ENCODE measurements around the gene MAP2.

MAP2 gene

GRCh38 chr2:209629597-209629996 lies 205.8 kb downstream of the MAP2 start:
- Mint-ChIP-seq H3K4me1 (no peaks in the 10 kb centered on the region), H3K27ac (no peak overlapping the region), H3K36me3 (no peaks in the 10 kb centered on the region), H3K9me3 (no peaks in the 10 kb centered on the region), H3K27me3 (no peaks in the 10 kb centered on the region), H3K4me3 (no peak overlapping the region)
- DNase-seq: no peak
- CTCF ChIA-PET: no interaction called here

DNA sequence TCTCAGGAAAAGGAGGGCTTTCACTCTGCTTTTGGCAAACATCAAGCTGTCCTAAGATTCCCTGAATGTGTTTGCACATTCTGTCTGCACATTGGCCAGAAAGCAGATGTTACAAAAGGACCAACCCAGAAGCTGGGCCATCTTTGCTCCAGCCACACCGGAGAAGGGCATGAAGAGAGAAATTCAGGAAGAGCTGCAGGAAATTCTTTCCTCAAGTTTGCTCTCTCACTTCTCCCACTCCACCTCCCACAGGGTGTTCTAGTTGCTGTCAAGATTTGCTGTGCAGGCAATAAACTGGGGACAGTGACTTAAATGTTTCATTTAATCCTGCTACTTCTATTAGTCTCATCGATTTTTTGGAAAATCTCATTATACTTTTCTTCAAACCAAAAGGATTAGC lies 210.1 kb downstream of the MAP2 start:
- Mint-ChIP-seq H3K27me3 (no peaks in the 10 kb centered on the region), H3K4me3 (no peak overlapping the region), H3K27ac (no peak overlapping the region), H3K36me3 (no peaks in the 10 kb centered on the region), H3K4me1 (no peaks in the 10 kb centered on the region), H3K9me3 (no peaks in the 10 kb centered on the region)
- DNase-seq: no peak
- CTCF ChIA-PET: no interaction called here

DNA sequence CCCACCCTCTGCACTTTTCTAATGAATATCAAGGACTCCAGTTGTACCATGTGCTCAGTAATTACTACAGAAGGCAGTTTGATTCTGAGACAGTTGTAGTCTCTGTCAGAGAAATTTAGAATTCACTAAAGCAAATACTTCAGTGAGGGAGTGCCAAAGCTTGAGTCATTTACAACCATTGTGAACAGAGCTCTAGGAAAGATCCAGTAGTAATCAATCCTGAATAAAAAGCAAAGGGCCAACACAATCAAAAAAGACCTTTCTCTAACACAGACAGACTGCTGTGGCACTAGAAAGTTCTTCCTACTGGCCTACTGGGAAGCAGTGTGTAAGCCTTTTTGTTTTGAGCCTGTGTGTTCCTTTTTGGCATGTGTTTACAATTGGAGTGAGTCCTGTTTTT lies 212.2 kb downstream of the MAP2 start:
- Mint-ChIP-seq H3K36me3 (no peaks in the 10 kb centered on the region), H3K4me3 (no peak overlapping the region), H3K27me3 (no peaks in the 10 kb centered on the region), H3K4me1 (no peaks in the 10 kb centered on the region), H3K9me3 (no peaks in the 10 kb centered on the region), H3K27ac (no peak overlapping the region)
- no peak for DNase-seq
- CTCF ChIA-PET: no interaction called here

GRCh38 chr2:209637293-209637692 lies 213.4 kb downstream of the MAP2 start:
- CTCF ChIA-PET: no interaction called here
- Mint-ChIP-seq H3K36me3 (no peaks in the 10 kb centered on the region), H3K4me1 (no peaks in the 10 kb centered on the region)

DNA sequence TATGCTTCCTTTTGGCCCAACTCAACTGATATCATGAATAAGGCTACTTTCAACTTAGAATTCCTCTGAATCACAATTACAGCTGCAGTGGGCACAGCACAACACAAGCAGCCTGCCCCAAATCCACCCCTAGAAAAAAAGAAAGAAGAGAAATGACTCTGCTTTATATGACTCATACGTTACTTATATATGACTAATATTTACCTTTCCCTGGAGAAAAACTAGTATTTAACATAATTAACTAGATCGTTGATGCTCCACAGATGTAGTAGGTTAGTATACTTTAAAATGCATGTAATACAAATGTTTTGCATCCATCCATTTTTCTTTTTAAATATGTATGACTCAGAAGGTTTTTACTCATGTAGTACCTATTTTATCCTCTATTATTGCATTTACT lies 214.5 kb downstream of the MAP2 start:
- Mint-ChIP-seq H3K36me3 (no peaks in the 10 kb centered on the region), H3K27ac (no peak overlapping the region), H3K27me3 (no peaks in the 10 kb centered on the region), H3K9me3 (no peaks in the 10 kb centered on the region), H3K4me1 (no peaks in the 10 kb centered on the region), H3K4me3 (no peak overlapping the region)
- DNase-seq: no peak
- CTCF ChIA-PET: no interaction called here

More at GRCh38 chr2:209637293-209637692, 213.4 kb downstream of the MAP2 start:
- no peaks in the 10 kb centered on the region for H3K27me3 Mint-ChIP-seq
- DNase-seq: no peak
- H3K27ac Mint-ChIP-seq: no peak overlapping the region
- no peak overlapping the region for H3K4me3 Mint-ChIP-seq
- no peaks in the 10 kb centered on the region for H3K9me3 Mint-ChIP-seq

- no peaks in the 10 kb centered on the region for H3K27me3 Mint-ChIP-seq
- H3K4me3 Mint-ChIP-seq: no peak overlapping the region
- H3K36me3 Mint-ChIP-seq: no peaks in the 10 kb centered on the region
- CTCF ChIA-PET: no interaction called here
- no peaks in the 10 kb centered on the region for H3K4me1 Mint-ChIP-seq
- H3K27ac Mint-ChIP-seq: no peak overlapping the region
- H3K9me3 Mint-ChIP-seq: no peaks in the 10 kb centered on the region
- no peak for DNase-seq
Observed at GRCh38 chr2:209640358-209640757, 216.5 kb downstream of the MAP2 start.

DNA sequence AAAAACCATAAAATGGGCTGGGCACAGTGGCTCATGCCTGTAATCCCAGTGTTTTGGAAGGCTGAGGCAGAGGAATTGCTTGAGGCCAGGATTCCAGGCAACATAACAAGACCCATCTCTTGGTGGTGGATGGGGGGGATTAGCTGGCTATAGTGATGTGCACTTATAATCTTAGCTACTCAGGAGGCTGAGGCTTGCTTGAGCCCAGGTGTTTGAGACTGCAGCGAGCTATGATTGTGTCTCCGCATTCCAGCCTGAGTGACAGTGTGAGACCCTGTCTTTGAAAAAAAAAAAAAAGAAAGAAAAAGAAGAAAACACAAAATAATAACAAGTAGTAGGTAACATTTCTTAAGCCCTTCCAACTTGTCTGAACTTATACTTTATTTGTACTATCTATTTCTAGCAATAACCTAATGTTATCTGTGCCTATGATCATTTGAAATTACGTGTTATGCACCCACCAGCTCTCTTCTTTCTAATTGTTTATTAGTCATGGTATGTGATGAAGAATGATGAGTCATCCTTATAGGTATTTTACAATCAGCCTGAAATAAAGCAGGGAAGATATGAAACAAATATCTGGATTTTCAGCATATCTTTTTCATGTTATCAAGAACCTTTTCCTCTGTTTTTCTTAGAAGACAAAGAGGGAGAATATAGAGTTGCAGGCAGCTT lies 218.4 kb downstream of the MAP2 start:
- Mint-ChIP-seq H3K27ac (no peak overlapping the region), H3K4me3 (no peak overlapping the region), H3K27me3 (no peaks in the 10 kb centered on the region), H3K4me1 (no peaks in the 10 kb centered on the region), H3K36me3 (no peaks in the 10 kb centered on the region), H3K9me3 (no peaks in the 10 kb centered on the region)
- CTCF ChIA-PET: no interaction called here
- DNase-seq: no peak

DNA sequence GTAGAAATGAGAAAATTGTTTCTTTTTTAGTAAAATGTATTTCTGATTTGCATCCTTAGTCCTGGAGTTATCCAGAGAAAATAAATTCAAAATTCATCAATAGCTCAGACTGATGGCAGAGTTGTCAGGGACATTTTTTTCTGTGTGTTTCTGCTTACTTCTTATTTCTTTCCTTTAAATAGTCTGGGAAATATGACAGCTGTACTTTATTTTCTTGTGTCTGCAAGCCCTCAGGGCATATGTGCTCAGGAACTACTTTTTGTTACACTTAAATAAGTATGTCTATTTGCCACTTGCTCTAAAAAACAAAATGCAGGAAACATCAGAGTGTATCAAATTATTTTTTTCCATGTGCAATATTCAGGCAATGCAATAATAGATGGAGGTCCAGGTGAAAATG lies 221.0 kb downstream of the MAP2 start:
- Mint-ChIP-seq H3K27ac (no peak overlapping the region), H3K4me1 (no peaks in the 10 kb centered on the region), H3K9me3 (no peaks in the 10 kb centered on the region), H3K36me3 (no peaks in the 10 kb centered on the region), H3K27me3 (no peaks in the 10 kb centered on the region), H3K4me3 (no peak overlapping the region)
- CTCF ChIA-PET: no interaction called here
- DNase-seq: no peak

DNA sequence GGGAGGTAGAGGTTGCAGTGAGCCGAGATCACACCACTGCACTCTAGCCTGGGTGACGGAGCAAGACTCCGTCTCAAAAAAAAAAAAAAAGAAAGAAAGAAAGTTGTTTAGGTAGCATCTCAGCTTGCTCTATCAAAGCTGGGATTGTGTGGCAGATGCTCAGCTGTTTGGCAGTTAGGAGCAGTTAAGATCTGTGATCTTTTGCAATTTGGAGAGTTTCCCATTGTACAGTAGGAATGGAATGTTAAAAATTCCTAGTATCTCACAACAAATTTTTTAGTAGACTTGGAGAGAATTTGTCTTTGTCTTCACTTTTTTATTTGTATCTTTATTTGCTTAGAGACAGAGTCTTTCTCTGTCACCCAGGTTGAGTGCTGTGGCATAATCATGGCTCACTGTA lies 224.9 kb downstream of the MAP2 start:
- no peak overlapping the region for H3K4me3 Mint-ChIP-seq
- H3K36me3 Mint-ChIP-seq: no peaks in the 10 kb centered on the region
- H3K27ac Mint-ChIP-seq: no peak overlapping the region
- CTCF ChIA-PET: no interaction called here
- no peaks in the 10 kb centered on the region for H3K4me1 Mint-ChIP-seq
- no peaks in the 10 kb centered on the region for H3K9me3 Mint-ChIP-seq
- no peaks in the 10 kb centered on the region for H3K27me3 Mint-ChIP-seq
- no peak for DNase-seq

DNA sequence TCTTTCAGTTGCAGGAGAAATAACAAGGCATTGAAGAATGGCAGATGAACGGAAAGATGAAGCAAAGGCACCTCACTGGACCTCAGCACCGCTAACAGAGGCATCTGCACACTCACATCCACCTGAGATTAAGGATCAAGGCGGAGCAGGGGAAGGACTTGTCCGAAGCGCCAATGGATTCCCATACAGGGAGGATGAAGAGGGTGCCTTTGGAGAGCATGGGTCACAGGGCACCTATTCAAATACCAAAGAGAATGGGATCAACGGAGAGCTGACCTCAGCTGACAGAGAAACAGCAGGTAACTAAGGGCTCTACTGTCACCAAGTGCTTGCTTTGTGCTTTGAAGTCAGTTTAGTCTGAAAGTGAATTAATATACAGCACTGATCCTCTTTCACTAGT lies 229.3 kb downstream of the MAP2 start:
- no peaks in the 10 kb centered on the region for H3K36me3 Mint-ChIP-seq
- no peaks in the 10 kb centered on the region for H3K4me1 Mint-ChIP-seq
- H3K9me3 Mint-ChIP-seq: no peaks in the 10 kb centered on the region
- no peak overlapping the region for H3K4me3 Mint-ChIP-seq
- CTCF ChIA-PET: no interaction called here
- DNase-seq: no peak
- H3K27me3 Mint-ChIP-seq: no peaks in the 10 kb centered on the region
- H3K27ac Mint-ChIP-seq: no peak overlapping the region

DNA sequence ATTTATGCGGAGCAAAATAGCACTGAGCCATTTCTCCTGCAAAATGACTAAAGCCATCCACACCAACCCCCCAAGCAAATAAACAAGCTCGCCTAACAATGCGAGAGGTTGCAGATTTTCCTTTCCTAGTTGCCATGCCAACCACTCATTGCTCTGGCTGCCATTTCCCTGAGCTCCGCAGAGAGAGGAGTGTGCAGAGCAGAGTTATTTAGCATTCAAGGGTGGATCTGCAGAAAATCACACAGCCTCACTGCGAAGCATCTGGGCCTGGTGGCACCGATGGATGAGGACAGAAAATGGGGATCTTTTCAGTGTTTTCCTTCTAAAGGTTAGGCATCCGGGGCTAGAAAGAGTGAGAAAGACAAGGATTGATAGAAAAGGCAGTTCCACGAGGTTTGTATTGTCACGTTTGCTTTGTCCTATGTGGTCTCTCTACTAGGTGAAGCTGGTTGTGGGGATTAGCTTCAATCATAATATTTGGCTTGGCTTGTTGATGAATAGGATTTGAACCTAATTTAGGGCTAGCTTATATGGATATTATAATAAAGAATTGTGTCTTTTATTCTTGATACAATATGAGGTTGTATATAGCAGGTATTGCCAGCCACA lies 237.5 kb downstream of the MAP2 start:
- DNase-seq: no peak
- Mint-ChIP-seq H3K36me3 (no peaks in the 10 kb centered on the region), H3K27ac (no peak overlapping the region), H3K27me3 (no peaks in the 10 kb centered on the region), H3K9me3 (peaks cover 3% of the 10 kb centered on the region), H3K4me1 (no peaks in the 10 kb centered on the region), H3K4me3 (no peak overlapping the region)
- CTCF ChIA-PET: no interaction called here

GRCh38 chr2:209662021-209662420 lies 238.2 kb downstream of the MAP2 start:
- H3K4me1 Mint-ChIP-seq: no peaks in the 10 kb centered on the region
- CTCF ChIA-PET: no interaction called here
- DNase-seq: no peak
- no peaks in the 10 kb centered on the region for H3K36me3 Mint-ChIP-seq
- no peaks in the 10 kb centered on the region for H3K27me3 Mint-ChIP-seq
- H3K27ac Mint-ChIP-seq: no peak overlapping the region
- H3K4me3 Mint-ChIP-seq: no peak overlapping the region
- peaks cover 3% of the 10 kb centered on the region for H3K9me3 Mint-ChIP-seq

- H3K27me3 Mint-ChIP-seq: no peaks in the 10 kb centered on the region
- peaks cover 3% of the 10 kb centered on the region for H3K9me3 Mint-ChIP-seq
- H3K36me3 Mint-ChIP-seq: no peaks in the 10 kb centered on the region
- no peaks in the 10 kb centered on the region for H3K4me1 Mint-ChIP-seq
- DNase-seq: no peak
- CTCF ChIA-PET: no interaction called here
- no peak overlapping the region for H3K4me3 Mint-ChIP-seq
- no peak overlapping the region for H3K27ac Mint-ChIP-seq
Observed at GRCh38 chr2:209663139-209663538, 239.3 kb downstream of the MAP2 start.

GRCh38 chr2:209663656-209664055 lies 239.8 kb downstream of the MAP2 start:
- Mint-ChIP-seq H3K9me3 (peaks cover 3% of the 10 kb centered on the region), H3K4me3 (no peak overlapping the region), H3K36me3 (no peaks in the 10 kb centered on the region), H3K4me1 (no peaks in the 10 kb centered on the region), H3K27me3 (no peaks in the 10 kb centered on the region), H3K27ac (no peak overlapping the region)
- no peak for DNase-seq
- CTCF ChIA-PET: no interaction called here

- no peak for DNase-seq
- CTCF ChIA-PET: no interaction called here
- Mint-ChIP-seq H3K4me1 (no peaks in the 10 kb centered on the region), H3K9me3 (peaks cover 2% of the 10 kb centered on the region), H3K36me3 (no peaks in the 10 kb centered on the region), H3K27me3 (no peaks in the 10 kb centered on the region), H3K4me3 (no peak overlapping the region), H3K27ac (no peak overlapping the region)
Observed at GRCh38 chr2:209666296-209666695, 242.4 kb downstream of the MAP2 start.
